ENCODE results near the gene TNNC1. TPM values are rescaled to one million over a fixed set of nuclear protein-coding genes. Genes with fewer than 3 reads are reported as not detected.
A peak's percentile ranks its signal among the peaks of the same experiment; 100 is the strongest.

The TNNC1 gene
- total RNA-seq (under 1 TPM; 0.28 to 0.75 TPM), polyA plus RNA-seq (under 1 TPM; 0.21 to 0.42 TPM)

DNA sequence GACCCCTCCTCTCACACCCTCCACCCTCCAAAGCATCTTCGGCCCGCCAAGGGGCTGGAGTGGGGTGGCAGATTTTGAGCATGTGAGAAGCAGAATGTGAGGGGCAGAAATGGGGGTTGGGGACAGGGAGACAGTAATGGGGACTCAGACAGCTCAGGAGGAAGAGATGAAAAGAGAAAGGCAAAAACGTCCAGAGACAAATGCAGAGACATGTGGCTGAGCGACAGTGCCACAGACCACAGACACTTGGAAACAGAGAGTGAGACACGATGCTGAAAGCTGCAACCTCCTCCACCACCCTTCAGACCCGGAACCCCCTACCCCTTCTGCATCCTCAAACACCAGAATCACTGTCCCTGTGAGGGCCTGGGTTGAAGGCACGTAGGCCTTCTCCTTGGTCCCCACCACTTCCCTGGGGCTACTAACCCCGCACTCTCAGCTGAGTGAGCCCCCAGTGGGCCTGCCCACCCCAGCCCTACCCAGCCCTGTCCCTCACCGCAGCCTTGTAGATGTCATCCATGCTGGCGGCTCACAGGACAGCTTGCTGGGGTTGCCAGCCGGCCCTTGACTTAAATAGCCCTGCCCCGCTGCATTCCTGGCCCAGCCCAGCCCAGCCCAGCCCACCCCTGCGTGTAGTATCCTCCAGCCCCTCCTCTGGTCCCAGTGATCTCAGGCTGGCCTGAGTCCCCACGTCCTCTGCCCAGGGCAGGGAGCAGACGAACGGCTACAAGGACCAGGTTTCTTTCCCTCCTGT is at the start of gene TNNC1:
TSS of gene TNNC1 (minus strand) at position 546 of the 754 bp plus-strand sequence. CDS start at position 520, 26 bp downstream.
- Histone ChIP-seq H3K4me1 (ENCODE audit: control insufficient read depth in 4 of 4, insufficient read depth in 4 of 4, low read length in 3 of 4) (peaks cover 0 to 29% (median 16%) of the 10 kb centered on the region in 4 donors), H3K36me3 (ENCODE audit: control insufficient read depth in 4 of 4, insufficient read depth in 3 of 4, low read depth in 1 of 4, low read length in 3 of 4) (peaks cover 0 to 10% (median 5%) of the 10 kb centered on the region in 4 donors), H3K27ac (ENCODE audit: low read depth in 1 of 2, low read length in 2 of 2) (peak within 1 kb of the TSS; percentile 86 to 91), H3K4me3 (ENCODE audit: low read depth in 1 of 3, low read length in 3 of 3) (no peak within 1 kb of the TSS), H3K9me3 (ENCODE audit: control insufficient read depth in 4 of 4, low read length in 3 of 4) (no peaks in the 10 kb centered on the region), H3K27me3 (ENCODE audit: control insufficient read depth in 4 of 4, insufficient read depth in 4 of 4, low read length in 3 of 4) (no peaks in the 10 kb centered on the region), H3K9ac (ENCODE audit: low read depth in 1 of 2, low read length in 2 of 2) (peak within 1 kb of the TSS; percentile 92 to 96)
- no peak for DNase-seq (ENCODE audit: low spot score)
- 77% methylated on average over 16 of the region's 16 CpGs for WGBS
- TF ChIP-seq FOXA1 (IDR thresholded peaks at IDR 0.05), result no peak
- no peak for TF ChIP-seq FOXA2 (IDR thresholded peaks at IDR 0.05)
- TF ChIP-seq JUND (IDR thresholded peaks at IDR 0.05), result no peak
- TF ChIP-seq YY1 (IDR thresholded peaks at IDR 0.05), result no peak

DNA sequence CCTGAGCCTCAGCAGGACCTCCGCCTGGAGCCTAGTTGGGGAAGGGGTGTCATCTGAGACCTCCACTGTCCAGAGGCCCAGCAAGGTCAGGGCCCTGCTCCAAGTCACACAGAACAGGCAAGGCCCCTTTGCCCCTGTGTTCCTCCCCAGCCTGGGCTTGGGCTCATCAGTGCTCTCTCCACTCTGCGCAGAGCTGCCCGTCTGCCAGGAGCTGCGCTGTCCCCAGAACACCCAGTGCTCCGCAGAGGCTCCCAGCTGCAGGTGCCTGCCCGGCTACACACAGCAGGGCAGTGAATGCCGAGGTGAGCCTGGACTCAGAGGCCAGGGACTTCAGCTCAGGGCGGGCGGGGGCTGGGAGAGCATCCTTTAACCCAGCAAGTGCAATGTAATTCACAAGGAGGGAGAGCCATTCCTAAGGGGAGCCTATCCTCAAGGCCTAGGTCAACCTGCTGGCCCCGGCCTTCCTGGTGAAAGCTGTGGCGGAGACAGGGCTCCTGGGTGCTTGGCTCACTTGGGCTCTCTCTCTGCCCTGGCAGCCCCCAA is 49.0 kb upstream of the TNNC1 start:
- no peaks in the 10 kb centered on the region for H3K9me3 ChIP-seq (ENCODE audit: control insufficient read depth in 4 of 4, low read length in 3 of 4)
- WGBS, result 95% methylated on average over 11 of the region's 11 CpGs
- H3K9ac ChIP-seq (ENCODE audit: low read depth in 1 of 2, low read length in 2 of 2), result no peak overlapping the region
- H3K4me3 ChIP-seq (ENCODE audit: low read depth in 1 of 3, low read length in 3 of 3), result no peak overlapping the region
- no peaks in the 10 kb centered on the region for H3K27me3 ChIP-seq (ENCODE audit: control insufficient read depth in 4 of 4, insufficient read depth in 4 of 4, low read length in 3 of 4)
- no peak overlapping the region for H3K27ac ChIP-seq (ENCODE audit: low read depth in 1 of 2, low read length in 2 of 2)
- no peaks in the 10 kb centered on the region for H3K36me3 ChIP-seq (ENCODE audit: control insufficient read depth in 4 of 4, insufficient read depth in 3 of 4, low read depth in 1 of 4, low read length in 3 of 4)
- TF ChIP-seq TAF1 (conservative IDR thresholded peaks at IDR 0.05) (no peak), HNF4A (conservative IDR thresholded peaks at IDR 0.05) (no peak), NR2F2 (IDR thresholded peaks at IDR 0.05) (no peak), EGR1 (IDR thresholded peaks at IDR 0.05; ENCODE audit: low read depth in 2 of 2) (no peak), FOXA1 (IDR thresholded peaks at IDR 0.05) (no peak), FOXA2 (IDR thresholded peaks at IDR 0.05) (no peak)
- H3K4me1 ChIP-seq (ENCODE audit: control insufficient read depth in 4 of 4, insufficient read depth in 4 of 4, low read length in 3 of 4), result peaks cover 0 to 4% (median 0%) of the 10 kb centered on the region in 4 donors
- no peak for DNase-seq (ENCODE audit: low spot score)

DNA sequence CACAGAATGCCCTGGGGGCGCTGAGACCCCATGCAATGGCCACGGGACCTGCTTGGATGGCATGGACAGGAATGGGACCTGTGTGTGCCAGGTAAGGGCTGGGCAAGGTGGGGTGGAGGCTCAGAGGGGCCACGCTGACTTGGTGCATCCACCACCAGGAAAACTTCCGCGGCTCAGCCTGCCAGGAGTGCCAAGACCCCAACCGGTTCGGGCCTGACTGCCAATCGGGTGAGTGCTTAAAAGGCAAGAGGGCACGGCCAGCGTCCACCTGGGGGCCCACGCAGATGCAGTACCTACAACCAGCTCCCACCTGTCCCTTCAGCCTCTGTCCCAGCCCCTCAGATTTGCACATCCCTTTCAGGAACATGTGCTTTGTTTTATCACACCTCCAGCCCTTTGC is 48.2 kb upstream of the TNNC1 start:
- no peaks in the 10 kb centered on the region for H3K36me3 ChIP-seq (ENCODE audit: control insufficient read depth in 4 of 4, insufficient read depth in 3 of 4, low read depth in 1 of 4, low read length in 3 of 4)
- TF ChIP-seq RAD21 (IDR thresholded peaks at IDR 0.05) (no peak), GABPA (IDR thresholded peaks at IDR 0.05 in 1 of 2, conservative IDR thresholded peaks at IDR 0.05 in 1 of 2) (no peak), HNF4G (IDR thresholded peaks at IDR 0.05) (no peak), TAF1 (conservative IDR thresholded peaks at IDR 0.05) (no peak), YY1 (IDR thresholded peaks at IDR 0.05) (no peak), FOXA1 (IDR thresholded peaks at IDR 0.05) (no peak), EGR1 (IDR thresholded peaks at IDR 0.05; ENCODE audit: low read depth in 2 of 2) (no peak), RXRA (IDR thresholded peaks at IDR 0.05) (no peak), SP1 (IDR thresholded peaks at IDR 0.05) (no peak), JUND (IDR thresholded peaks at IDR 0.05) (no peak), HNF4A (conservative IDR thresholded peaks at IDR 0.05) (no peak), FOXA2 (IDR thresholded peaks at IDR 0.05) (no peak)
- TF ChIP-seq, protein P1, sequence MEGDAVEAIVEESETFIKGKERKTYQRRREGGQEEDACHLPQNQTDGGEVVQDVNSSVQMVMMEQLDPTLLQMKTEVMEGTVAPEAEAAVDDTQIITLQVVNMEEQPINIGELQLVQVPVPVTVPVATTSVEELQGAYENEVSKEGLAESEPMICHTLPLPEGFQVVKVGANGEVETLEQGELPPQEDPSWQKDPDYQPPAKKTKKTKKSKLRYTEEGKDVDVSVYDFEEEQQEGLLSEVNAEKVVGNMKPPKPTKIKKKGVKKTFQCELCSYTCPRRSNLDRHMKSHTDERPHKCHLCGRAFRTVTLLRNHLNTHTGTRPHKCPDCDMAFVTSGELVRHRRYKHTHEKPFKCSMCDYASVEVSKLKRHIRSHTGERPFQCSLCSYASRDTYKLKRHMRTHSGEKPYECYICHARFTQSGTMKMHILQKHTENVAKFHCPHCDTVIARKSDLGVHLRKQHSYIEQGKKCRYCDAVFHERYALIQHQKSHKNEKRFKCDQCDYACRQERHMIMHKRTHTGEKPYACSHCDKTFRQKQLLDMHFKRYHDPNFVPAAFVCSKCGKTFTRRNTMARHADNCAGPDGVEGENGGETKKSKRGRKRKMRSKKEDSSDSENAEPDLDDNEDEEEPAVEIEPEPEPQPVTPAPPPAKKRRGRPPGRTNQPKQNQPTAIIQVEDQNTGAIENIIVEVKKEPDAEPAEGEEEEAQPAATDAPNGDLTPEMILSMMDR (IDR thresholded peaks at IDR 0.05; ENCODE audit: low read depth, low read length, missing input control), result no peak
- TF ChIP-seq, protein P2, sequence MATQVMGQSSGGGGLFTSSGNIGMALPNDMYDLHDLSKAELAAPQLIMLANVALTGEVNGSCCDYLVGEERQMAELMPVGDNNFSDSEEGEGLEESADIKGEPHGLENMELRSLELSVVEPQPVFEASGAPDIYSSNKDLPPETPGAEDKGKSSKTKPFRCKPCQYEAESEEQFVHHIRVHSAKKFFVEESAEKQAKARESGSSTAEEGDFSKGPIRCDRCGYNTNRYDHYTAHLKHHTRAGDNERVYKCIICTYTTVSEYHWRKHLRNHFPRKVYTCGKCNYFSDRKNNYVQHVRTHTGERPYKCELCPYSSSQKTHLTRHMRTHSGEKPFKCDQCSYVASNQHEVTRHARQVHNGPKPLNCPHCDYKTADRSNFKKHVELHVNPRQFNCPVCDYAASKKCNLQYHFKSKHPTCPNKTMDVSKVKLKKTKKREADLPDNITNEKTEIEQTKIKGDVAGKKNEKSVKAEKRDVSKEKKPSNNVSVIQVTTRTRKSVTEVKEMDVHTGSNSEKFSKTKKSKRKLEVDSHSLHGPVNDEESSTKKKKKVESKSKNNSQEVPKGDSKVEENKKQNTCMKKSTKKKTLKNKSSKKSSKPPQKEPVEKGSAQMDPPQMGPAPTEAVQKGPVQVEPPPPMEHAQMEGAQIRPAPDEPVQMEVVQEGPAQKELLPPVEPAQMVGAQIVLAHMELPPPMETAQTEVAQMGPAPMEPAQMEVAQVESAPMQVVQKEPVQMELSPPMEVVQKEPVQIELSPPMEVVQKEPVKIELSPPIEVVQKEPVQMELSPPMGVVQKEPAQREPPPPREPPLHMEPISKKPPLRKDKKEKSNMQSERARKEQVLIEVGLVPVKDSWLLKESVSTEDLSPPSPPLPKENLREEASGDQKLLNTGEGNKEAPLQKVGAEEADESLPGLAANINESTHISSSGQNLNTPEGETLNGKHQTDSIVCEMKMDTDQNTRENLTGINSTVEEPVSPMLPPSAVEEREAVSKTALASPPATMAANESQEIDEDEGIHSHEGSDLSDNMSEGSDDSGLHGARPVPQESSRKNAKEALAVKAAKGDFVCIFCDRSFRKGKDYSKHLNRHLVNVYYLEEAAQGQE (IDR thresholded peaks at IDR 0.05), result no peak
- TF ChIP-seq, protein P3, sequence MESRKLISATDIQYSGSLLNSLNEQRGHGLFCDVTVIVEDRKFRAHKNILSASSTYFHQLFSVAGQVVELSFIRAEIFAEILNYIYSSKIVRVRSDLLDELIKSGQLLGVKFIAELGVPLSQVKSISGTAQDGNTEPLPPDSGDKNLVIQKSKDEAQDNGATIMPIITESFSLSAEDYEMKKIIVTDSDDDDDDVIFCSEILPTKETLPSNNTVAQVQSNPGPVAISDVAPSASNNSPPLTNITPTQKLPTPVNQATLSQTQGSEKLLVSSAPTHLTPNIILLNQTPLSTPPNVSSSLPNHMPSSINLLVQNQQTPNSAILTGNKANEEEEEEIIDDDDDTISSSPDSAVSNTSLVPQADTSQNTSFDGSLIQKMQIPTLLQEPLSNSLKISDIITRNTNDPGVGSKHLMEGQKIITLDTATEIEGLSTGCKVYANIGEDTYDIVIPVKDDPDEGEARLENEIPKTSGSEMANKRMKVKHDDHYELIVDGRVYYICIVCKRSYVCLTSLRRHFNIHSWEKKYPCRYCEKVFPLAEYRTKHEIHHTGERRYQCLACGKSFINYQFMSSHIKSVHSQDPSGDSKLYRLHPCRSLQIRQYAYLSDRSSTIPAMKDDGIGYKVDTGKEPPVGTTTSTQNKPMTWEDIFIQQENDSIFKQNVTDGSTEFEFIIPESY (IDR thresholded peaks at IDR 0.05), result no peak
- TF ChIP-seq, protein P4, sequence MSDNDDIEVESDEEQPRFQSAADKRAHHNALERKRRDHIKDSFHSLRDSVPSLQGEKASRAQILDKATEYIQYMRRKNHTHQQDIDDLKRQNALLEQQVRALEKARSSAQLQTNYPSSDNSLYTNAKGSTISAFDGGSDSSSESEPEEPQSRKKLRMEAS (IDR thresholded peaks at IDR 0.05), result no peak
- TF ChIP-seq, protein P5, sequence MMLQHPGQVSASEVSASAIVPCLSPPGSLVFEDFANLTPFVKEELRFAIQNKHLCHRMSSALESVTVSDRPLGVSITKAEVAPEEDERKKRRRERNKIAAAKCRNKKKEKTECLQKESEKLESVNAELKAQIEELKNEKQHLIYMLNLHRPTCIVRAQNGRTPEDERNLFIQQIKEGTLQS (IDR thresholded peaks at IDR 0.05), result no peak
- H3K9ac ChIP-seq (ENCODE audit: low read depth in 1 of 2, low read length in 2 of 2), result no peak overlapping the region
- H3K9me3 ChIP-seq (ENCODE audit: control insufficient read depth in 4 of 4, low read length in 3 of 4), result no peaks in the 10 kb centered on the region
- no peak overlapping the region for H3K27ac ChIP-seq (ENCODE audit: low read depth in 1 of 2, low read length in 2 of 2)
- H3K27me3 ChIP-seq (ENCODE audit: control insufficient read depth in 4 of 4, insufficient read depth in 4 of 4, low read length in 3 of 4), result no peaks in the 10 kb centered on the region
- WGBS, result 89% methylated on average over 11 of the region's 11 CpGs
- peaks cover 0 to 4% (median 0%) of the 10 kb centered on the region in 4 donors for H3K4me1 ChIP-seq (ENCODE audit: control insufficient read depth in 4 of 4, insufficient read depth in 4 of 4, low read length in 3 of 4)
- H3K4me3 ChIP-seq (ENCODE audit: low read depth in 1 of 3, low read length in 3 of 3), result no peak overlapping the region
- no peak for DNase-seq (ENCODE audit: low spot score)

Data from liver (tissue), 9 donors.